Testis (tissue), 3 donors: ENCODE results near the gene SYTL1. TPM values are rescaled to one million over a fixed set of nuclear protein-coding genes. Genes with fewer than 3 reads are reported as not detected.

Source experiments
- DNase-seq: peaks from one replicate; pipeline ENCODE4 v3.0.0-alpha.2; 2019
- H3K27ac ChIP-seq, 2 donors: fragments of 200-600 bp; sonication (generic); one replicate each; pipeline ENCODE4 v1.5.1; 2019
- H3K27me3 ChIP-seq: fragments of 200-600 bp; sonication (generic); one replicate; pipeline ENCODE4 v1.5.1; 2019
- H3K36me3 ChIP-seq: fragments of 200-600 bp; sonication (generic); one replicate; pipeline ENCODE4 v1.5.1; 2017; ENCODE audit warnings: low read depth; ENCODE audit errors: missing control alignments
- H3K4me1 ChIP-seq: fragments of 200-600 bp; sonication (generic); one replicate; pipeline ENCODE4 v1.5.1; 2019
- H3K4me3 ChIP-seq, 2 donors: fragments of 200-600 bp; sonication (generic); one replicate each; pipeline ENCODE4 v1.5.1; 2017 to 2019
- H3K9me3 ChIP-seq: fragments of 200-600 bp; sonication (generic); one replicate; pipeline ENCODE4 v1.5.1; 2017
- POLR2A ChIP-seq: fragments of 450-650 bp; IDR thresholded peaks from one replicate; pipeline ENCODE4 v1.6.1; 2017; ENCODE audit warnings: antibody characterized with exemption, mild to moderate bottlenecking, moderate library complexity
- WGBS, 2 donors: methylation state at CpG; one replicate each; pipeline ENCODE4 v1.1.5; 2018; 5-methylcytosine and 5-hydroxymethylcytosine counted together
- intact Hi-C: fragments of 100-400 bp; cut with DNase I; formaldehyde crosslinking; loops from one replicate; pipeline ENCODE4 v1.15.1; 2023; ENCODE audit warnings: low total_unique reads
- polyA plus RNA-seq: library from polyadenylated mRNA; stranded (reverse); fragments of 350-450 nt; fragmentation: Illumina TruSeq; extraction: RNeasy Lipid Tissue Mini Kit (QIAGEN cat#74804); gene quantifications from one replicate; pipeline ENCODE4 v1.2.3, GENCODE V29; 2014; ENCODE audit warnings: low read depth, low replicate concordance; ENCODE audit not compliant: insufficient read depth
- total RNA-seq, 2 donors: library from RNA; depleted of rRNA; stranded (reverse); fragments of >200 nt; gene quantifications; one replicate each; pipeline ENCODE4 v1.2.3, GENCODE V29; 2016
- TF ChIP-seq, protein P1 (sequence below), 3 experiments: fragments of 450-650 bp in 2 of 3; fragments of 200-600 bp in 1 of 3; sonication (generic) in 1 of 3; IDR thresholded peaks; one replicate each; pipeline ENCODE4 v1.5.1; 2016 to 2019; ENCODE audit warnings: antibody characterized with exemption in 3 of 3, mild to moderate bottlenecking in 2 of 3, moderate library complexity in 1 of 3

SYTL1 gene
- total and polyA plus RNA-seq, 3 donors from 2014 or later, result 2.3 to 6.0 (median 5.4) TPM

- Histone ChIP-seq H3K9me3 (no peaks in the 10 kb centered on the region), H3K27ac (no peak within 1 kb of the TSS), H3K36me3 (no peaks in the 10 kb centered on the region), H3K27me3 (no peaks in the 10 kb centered on the region), H3K4me3 (no peak within 1 kb of the TSS), H3K4me1 (no peaks in the 10 kb centered on the region)
- intact Hi-C loops, result no loop called here
- TF ChIP-seq, protein P1, sequence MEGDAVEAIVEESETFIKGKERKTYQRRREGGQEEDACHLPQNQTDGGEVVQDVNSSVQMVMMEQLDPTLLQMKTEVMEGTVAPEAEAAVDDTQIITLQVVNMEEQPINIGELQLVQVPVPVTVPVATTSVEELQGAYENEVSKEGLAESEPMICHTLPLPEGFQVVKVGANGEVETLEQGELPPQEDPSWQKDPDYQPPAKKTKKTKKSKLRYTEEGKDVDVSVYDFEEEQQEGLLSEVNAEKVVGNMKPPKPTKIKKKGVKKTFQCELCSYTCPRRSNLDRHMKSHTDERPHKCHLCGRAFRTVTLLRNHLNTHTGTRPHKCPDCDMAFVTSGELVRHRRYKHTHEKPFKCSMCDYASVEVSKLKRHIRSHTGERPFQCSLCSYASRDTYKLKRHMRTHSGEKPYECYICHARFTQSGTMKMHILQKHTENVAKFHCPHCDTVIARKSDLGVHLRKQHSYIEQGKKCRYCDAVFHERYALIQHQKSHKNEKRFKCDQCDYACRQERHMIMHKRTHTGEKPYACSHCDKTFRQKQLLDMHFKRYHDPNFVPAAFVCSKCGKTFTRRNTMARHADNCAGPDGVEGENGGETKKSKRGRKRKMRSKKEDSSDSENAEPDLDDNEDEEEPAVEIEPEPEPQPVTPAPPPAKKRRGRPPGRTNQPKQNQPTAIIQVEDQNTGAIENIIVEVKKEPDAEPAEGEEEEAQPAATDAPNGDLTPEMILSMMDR (IDR thresholded peaks at IDR 0.05), result no peak
- no peak for TF ChIP-seq POLR2A
- DNase-seq, result no peak
- 86% methylated on average over 4 of the region's 4 CpGs for WGBS, 2 donors
These were observed 32.7 kb downstream of the SYTL1 start, which contains the start of gene FCN3 for GRCh38 chr1:27374362-27375086. TSS of gene FCN3 (minus strand) at chr1:27374824. CDS start at chr1:27374818, 6 bp downstream.

DNA sequence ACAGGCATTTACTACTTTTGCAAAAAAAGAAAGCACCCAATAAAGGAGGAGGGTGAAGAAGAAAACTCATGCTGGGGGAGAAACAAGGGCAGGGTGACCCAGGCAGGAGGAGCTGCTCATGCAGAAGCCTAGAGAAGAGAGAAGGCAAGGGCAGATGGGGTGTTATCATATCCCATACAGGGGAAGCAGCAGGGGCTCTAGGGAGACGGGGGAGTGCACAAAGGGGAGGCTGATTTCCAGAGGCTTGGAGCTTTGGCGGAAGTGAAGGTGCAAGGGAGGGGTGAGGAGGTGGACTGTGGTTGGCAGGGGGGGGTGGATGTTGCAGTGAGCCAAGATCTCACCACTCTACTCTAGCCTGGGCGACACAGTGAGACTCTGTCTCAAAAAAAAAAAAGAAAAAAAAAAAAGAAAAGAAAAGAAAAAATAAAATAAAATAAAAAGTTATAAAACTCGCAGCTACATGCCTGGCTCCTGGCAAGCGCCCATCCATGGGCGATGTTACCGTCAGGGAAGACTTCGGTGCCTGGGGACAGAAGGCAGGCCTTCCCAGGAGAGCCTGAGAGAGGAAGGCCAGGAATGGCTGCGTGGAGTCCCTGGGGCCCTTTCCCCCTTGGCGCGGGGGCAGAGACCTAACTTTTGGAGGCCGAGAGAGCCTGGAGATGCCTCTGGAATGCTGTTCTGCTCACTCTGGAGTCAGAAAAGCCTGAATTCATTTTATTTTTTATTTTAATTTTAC is 36.1 kb downstream of the SYTL1 start:
- H3K27ac ChIP-seq, result no peak overlapping the region
- H3K36me3 ChIP-seq, result no peaks in the 10 kb centered on the region
- WGBS, 2 donors, result 68 to 70% methylated on average over 12 of the region's 12 CpGs
- H3K4me3 ChIP-seq, result no peak overlapping the region
- no peaks in the 10 kb centered on the region for H3K9me3 ChIP-seq
- H3K27me3 ChIP-seq, result no peaks in the 10 kb centered on the region
- intact Hi-C loops, result no loop called here
- H3K4me1 ChIP-seq, result peaks cover 8% of the 10 kb centered on the region
- DNase-seq, result no peak
- no peak for TF ChIP-seq POLR2A
- TF ChIP-seq, protein P1 (IDR thresholded peaks at IDR 0.05), result no peak

DNA sequence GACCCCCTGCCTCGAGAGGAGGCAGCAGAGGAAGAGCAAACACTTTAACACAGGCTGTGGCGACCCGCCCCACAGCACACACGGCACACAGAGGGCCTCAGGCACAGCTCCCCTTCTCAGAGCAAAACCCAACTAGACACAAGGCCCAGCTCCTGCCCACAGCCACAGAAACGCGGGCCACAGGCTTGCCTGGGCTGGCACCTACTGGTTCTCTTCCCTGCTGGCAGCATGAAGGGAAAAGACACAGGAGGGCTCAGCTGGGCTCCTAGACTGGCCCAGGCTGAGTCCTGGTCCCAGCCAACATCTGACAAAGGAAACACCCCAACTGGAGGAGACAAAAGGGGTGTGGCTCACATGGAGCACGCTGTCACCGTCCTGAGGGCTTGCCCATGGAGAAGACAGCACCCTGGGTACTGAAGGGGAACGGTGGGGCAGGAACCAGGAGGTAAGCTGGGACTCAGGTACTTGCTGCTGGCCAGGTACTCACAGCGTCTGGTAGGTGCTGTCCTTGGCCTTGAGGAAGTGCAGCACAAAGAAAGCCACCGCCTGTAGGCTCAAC is 37.8 kb downstream of the SYTL1 start:
- DNase-seq, result no peak
- WGBS, 2 donors, result 84 to 86% methylated on average over 6 to 10 of the region's 11 CpGs
- H3K27ac ChIP-seq, result no peak overlapping the region
- no peaks in the 10 kb centered on the region for H3K36me3 ChIP-seq
- TF ChIP-seq, protein P1 (IDR thresholded peaks at IDR 0.05), result no peak
- no peak for TF ChIP-seq POLR2A
- intact Hi-C loops, result no loop called here
- H3K4me1 ChIP-seq, result peaks cover 8% of the 10 kb centered on the region
- no peaks in the 10 kb centered on the region for H3K9me3 ChIP-seq
- no peaks in the 10 kb centered on the region for H3K27me3 ChIP-seq
- H3K4me3 ChIP-seq, result no peak overlapping the region

GRCh38 chr1:27380224-27380623 is 38.4 kb downstream of the SYTL1 start:
- Histone ChIP-seq H3K36me3 (no peaks in the 10 kb centered on the region), H3K4me3 (no peak overlapping the region), H3K4me1 (peaks cover 8% of the 10 kb centered on the region), H3K9me3 (no peaks in the 10 kb centered on the region), H3K27me3 (no peaks in the 10 kb centered on the region), H3K27ac (no peak overlapping the region)
- TF ChIP-seq POLR2A, result no peak
- TF ChIP-seq, protein P1 (IDR thresholded peaks at IDR 0.05), result no peak
- no peak for DNase-seq
- WGBS, 2 donors, result 80 to 86% methylated on average over 1 to 4 of the region's 4 CpGs
- intact Hi-C loops, result no loop called here
